NCI-H345 (cell line): ENCODE results near the gene ATG9A.

Experiments
- DNase-seq: peaks from one replicate; lab custom pipeline; 2025; lab: John Stamatoyannopoulos, UW

Gene ATG9A

DNA sequence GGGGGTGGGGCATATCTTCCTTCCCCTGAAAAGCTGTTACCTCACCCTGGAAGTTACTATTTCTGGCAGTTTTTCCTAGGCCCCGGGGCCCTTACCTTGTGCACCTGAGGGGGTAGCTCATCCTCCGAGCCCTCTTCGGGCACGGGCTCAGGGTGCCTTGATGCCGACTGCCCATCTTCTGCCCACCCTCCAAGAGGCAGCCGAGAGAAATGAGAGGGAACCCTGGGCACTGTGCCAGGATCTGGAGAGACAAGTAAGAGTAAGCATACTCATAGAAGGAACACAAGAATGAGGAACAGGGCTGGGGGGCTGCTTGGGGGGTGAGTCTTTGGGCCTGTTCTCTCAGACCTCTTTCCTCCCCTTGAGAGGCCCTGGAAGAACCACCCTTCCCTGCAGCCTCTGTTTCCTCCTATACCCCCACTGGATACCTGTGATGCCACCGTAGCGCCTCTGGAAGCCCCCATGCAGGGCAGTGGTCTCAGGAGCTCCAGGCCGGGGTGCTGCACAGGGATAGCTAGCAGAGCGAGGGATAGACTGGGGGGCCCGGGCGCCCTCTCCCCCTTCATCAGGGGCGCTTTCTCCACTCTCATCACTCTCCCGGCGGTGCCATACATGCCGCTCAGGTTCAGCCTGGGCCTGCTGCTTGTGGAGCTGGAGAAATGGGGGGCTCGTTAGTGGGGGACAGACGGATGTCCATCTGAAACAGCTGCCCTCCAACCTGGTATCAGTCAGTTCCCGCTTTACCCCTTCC, 8.6 kb downstream of the ATG9A start:
- no peak for DNase-seq

DNA sequence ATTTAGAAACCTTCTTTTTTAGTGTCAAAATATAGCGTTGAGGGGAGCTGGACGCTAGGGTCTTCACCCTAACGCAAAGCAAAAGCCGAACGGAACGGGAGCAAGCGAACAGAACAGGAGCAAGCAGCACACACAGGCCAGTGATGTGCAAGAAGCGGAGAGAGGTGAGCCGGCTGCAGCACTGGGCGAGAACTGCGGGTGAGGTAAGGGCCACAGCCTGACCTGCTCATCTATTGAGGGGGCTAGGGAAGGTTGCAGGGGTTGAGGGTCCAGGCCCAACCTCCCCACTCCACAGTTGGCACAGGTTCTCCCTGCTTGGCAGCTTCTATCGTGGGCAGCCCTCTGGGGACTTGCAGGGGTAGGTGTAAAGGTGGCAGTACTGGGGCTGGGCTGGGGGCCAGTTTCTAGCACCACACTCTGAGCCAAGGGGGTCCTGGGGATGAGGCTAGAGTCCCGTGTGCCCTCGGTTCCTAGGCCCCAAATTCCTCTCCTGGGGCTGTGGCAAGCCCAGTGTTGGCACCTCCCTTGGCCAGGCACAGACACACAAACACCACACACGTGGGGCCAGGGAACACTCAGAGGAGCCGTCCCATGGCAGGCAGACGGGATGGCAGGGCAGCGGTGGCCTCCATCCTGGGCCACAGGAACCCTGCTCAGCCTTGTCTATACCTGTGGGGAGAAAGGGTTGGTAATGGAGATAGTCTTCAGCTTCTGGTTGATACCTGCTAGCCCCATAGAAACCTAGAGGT, 9.5 kb downstream of the ATG9A start:
- no peak for DNase-seq

DNA sequence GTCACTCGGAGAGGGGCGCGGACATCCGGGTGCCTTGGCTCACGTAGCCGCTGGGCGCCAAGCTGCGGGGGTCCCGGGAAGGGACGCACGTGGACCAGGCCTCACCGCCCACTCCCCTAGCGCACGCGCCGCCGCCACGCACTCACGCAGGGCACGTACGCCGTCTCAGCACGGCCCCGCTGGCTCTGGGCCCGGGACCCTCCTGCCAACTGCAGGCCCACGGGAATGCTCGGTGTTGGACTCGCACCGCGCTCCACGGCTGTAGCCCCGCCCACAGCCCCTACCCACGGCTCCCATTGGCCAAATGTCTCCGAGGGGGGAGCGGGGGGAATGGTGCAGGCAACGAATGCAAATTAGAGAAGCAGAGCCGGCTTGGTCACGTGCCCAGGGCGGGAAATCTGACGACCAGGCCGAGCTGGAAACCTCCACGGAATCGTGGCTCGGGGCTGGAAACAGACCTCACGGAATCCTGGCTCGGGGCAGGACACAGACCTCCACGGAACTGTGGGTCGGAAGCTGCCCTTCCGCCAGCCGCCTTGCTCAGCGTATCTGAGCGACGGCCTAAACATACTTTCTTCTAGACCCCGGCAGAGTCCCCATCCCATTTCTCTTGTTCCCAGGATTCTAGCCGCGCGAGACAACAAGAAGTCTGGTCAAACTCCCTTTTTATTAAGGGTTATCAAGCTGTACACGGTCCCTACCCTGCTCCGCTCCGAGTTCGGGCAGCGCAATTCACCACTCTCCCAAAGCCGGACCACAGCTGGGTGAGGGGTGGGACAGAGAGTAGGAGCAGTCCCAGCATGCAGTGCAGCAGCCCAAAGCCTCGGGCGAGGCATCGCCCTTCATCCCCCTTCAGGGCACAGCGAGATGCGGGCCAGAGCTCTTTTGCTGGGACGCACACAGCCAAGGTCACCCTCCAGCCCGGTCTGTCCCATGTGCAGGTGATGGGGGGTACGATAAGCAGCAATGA, 10.4 kb downstream of the ATG9A start, which contains the start of gene ABCB6:
TSS of gene ABCB6 (minus strand) at position 227 of the 970 bp plus-strand sequence. CDS start 285 bp downstream, outside the sequence.
- DNase-seq: peak; percentile 96

DNA sequence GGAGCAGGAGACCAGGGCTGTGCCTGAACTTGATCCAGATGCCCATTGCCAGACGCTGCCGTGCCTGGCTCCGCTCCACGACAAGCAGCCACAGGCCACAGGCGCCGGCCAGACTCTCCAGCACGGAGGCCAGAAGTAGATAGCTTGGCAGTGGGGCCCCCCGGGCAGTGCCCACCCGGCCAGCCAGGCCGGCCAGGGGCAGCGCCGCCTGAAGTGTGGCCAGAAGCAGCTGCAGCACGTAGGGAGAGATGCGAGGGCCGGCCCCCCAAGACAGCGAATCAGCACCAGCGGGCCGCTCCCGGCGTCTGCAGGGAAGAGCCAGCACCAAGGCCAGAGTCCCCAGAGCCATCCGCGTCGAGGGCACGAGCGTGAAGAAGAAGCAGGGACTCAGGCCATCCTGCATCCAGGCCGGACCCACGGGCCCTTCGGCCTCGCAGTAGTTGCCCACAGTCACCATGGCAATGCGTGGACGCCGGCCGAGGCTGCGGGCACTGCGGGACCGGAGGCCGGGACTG, 11.2 kb downstream of the ATG9A start:
- peak; percentile 67 for DNase-seq

DNA sequence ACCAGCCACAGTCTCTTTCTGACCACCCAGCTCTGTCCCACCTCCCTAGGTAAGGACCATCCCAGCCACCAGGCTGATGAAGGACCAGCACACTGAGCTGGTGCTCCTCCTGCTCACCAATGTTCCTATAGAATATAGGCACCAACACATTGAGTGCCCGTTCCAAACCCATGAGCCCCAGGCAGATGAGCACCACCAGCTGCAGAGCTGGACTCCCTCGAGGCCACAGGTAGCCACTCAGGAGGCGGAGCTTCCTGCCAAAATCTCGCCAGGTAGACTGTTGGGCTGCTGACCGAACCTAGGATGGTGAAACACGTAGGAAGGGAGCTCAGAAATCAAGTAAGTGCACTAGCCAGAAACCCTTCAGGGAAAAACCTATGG, 12.9 kb downstream of the ATG9A start:
- no peak for DNase-seq

DNA sequence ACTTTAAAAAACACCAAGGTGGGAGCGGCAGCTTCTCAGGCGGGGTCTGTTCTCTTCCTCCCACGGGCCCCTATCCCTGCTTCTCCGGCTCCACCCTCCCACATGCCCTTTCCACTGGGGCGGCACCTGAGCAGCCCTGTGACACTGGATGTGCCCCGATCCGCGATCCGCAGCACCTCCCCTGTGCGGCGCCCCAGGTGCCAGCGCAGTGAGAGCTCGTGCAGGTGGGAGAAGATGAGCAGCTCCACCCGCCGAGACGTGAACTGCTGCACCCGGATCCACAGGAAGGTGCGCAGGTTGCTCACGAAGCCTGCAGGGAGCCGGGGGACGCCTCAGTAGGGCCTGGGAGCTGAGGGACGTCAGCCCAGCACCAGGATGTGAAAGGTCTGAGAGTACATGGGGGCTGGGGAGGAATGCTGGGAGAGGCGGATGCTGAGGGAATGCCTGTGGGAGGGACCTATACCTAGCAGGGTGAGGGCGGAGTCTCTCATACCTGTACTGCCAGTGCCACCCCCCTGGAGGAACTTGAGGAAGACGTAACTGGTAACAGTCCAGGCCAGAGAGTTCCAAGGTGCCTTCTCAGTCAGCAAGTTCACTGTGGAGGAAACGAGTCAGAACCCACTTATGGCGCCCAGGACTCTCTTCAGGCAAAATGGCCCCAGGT, 13.4 kb downstream of the ATG9A start:
- no peak for DNase-seq

DNA sequence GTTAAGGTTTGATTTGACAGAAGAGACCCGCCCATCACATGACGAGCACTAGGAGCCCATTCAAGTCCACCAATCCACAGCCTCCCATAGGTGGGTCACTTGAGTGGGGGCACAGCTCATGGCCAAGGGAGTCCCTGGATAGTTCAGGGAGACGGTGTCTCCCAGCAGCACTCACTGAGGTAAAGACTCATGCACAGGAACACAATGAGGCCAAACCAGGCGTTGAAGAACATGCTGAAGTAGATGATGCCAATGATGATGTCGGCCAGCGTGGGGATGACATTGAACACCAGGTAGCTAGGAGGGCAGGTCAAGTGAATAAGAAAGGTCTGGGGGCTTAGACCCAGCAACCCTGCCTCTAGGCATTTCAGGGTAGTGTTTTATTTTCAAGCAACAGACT, 14.7 kb downstream of the ATG9A start:
- DNase-seq: no peak

DNA sequence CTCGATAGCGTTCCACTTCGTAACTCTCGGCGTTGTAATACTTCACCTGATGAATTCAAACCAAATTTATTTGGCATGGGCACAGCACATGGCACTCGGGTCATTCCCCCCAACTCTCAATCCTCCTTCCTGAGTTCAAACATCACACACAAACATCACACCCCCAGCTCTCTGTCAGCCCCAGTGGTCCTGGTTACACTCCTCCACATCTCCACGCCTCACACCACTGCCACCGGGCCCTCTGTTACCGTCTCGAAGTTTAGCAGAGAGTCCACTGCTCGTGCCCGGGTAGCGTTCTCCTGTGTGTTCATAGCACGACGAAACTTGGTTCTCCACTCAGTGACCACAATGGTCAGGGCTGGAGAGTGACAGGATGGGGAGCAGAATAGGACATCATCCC, 15.3 kb downstream of the ATG9A start:
- DNase-seq: no peak

DNA sequence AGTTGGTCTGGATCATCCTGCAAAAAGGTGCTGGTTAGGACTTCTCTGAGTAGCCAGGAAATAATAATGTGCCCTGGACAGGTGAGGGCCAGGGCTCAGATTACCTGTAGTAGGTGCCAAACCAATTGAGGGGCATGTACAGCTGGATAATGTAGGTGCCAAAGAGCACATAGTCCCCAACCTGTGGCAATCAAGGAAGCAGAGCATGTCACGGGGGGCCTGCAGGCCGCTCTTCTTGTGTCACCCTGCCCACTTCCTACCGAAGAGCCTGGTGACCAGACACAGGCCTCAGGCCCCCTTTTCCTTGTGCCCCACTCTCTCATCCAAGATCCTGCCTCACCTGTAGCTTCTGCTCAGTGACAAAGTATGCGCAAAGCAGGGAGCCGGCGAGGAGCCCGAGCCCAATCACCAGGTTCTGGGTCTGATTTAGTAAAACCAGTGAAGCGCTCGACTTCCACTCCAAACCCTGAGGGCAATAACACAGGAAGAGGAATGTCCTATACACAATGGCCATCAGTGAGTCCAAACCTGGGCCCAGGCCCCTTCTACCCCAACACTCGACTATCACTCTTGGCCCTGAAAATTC, 15.9 kb downstream of the ATG9A start:
- DNase-seq: no peak

DNA sequence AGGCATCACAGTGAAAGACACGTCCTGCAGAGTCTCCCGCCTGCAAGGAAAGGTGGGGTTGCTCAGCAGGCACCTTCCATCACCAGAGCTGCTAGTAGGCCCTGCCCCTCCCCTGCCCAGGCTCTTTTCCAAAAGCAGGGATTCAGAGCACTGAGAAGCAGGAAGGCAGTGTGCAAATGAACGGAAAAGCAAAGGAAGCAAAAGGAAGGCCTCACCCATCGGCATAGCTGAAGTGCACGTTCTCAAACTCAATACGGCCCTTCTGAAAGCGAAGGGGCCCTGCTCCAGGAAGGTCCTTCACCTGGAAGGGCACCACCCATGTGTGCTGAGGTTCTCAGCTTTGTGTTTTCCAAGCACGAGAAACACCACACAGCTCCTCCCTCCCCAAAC, 16.4 kb downstream of the ATG9A start:
- DNase-seq: no peak

DNA sequence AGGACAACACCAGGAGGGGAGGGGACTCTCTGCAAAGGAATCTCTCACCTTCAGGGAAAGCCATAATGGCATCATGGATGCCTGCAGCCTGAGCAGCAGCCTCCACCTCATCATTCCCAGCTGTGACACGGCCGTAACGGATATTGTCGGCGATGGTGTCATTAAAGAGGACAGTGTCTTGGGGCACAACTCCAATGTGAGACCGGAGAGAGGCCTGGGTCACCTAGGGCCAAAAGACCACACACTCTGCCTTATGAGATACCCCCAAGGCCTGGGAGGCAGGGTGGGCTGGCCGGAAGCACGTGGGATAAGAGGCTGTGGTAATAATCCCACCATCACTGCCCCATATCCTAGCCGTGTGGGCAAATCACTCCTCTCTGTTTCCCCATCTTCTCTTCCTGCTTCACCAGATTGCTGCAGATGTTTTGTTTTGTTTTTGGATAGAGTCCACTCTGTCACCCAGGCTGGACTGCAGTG, 18.5 kb downstream of the ATG9A start:
- no peak for DNase-seq

DNA sequence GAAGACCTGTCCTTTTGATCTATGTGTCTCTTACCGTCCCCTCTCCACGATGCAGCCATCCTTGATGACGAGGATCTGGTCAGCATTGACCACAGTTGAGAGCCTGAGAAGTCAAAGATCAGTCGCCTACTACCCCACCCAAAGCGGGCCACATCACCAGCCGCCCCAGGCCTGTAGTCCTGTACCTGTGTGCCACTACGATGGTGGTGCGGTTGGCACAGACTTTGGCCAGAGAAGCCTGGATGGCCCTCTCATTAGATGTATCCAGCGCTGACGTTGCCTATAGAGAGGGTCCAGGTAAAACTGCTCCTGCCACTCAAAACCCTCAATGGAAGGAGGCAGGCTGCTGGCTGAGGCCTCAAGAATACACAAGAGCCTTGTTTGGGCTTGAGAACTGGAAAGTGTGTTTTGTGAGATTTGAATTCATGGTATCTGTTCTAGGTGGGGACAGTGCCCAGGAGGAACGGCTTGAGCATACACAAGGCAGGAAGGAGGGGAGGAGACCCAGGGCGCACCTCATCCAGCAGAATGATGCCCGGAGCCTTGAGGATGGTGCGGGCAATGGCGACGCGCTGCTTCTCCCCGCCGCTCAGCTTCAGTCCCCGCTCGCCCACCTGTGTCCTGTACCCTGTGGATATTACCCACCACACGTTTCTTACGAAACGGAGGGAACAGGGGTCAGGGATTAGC, 19.1 kb downstream of the ATG9A start:
- no peak for DNase-seq

DNA sequence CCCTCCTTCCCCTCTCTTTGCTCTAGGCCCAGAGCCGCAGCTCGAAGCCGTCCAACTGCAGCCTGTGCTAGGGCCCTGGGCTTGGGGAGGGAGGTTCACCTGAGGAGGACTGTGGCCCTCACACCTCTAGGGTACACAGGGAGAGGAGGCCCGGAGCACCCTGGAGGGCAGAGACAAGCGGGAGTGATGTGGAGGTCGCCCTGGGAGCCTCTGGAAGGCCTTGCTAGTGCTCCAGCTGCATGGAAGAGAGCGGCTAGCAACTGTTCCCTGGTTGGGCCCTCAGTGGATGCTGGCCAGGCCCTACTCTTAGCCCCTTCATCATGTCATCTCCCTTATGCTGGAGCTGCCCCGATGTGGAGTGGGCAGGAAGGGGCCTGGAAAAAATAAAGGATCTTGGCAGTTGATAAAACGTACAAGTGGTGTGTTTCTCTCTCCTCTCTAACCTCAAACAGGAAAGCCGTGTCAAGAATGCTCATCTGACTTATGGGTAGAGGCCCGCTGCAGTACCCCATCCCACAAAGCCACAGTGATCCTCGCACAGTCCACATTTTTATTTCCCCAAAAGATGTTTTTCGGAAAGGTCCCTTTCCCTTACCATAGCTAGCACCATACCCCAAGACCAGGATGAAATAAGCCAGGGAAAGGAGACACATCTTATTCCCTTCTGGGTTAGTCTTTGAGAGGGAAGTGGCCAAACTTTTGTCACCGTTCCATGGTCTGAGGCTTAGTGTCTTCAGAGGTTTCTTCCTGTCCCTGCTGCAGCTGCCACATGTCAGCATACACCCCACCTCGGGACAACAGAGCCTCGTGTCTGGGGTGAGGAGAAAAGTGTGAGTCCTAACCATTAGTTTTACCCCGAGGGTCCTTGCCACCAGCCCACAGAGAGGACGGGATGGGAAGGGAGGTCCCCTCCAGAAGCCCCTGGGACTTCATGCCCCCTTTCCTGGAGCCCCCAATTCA, 19.9 kb downstream of the ATG9A start:
- DNase-seq: no peak

DNA sequence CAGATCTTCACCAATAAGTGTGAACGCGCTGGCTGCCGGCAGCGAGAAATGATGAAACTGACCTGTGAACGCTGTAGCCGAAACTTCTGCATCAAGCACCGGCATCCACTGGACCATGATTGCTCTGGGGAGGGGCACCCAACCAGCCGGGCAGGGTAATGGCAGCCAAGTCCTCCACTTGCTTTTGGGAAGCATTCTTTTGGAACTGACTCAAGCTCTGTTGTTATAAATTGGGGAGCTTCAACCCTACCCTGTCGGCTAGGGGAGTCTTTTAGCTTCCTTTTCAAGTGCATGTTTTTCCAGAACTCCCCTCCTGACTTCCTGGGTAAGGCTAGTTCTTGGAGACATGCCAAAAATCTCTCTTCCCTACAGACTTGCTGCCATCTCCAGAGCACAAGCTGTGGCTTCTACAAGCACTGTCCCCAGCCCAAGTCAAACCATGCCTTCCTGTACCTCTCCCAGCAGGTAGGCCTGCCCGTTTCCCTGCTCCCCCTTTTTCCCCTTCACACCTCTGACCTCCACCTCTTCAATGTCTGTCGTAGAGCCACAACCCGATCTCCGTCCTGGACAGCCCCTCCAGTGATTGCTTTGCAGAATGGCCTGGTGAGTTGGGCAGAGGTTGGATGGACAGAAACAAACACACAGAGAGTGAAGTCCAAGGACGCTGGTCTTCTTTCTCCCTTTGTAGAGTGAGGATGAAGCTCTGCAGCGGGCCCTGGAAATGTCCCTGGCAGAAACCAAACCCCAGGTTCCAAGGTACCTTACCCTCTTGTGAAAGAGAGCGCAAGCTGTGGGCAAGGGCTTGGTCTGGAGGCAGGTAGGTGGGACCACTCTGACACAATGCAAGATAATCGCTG, 21.3 kb downstream of the ATG9A start:
- no peak for DNase-seq

DNA sequence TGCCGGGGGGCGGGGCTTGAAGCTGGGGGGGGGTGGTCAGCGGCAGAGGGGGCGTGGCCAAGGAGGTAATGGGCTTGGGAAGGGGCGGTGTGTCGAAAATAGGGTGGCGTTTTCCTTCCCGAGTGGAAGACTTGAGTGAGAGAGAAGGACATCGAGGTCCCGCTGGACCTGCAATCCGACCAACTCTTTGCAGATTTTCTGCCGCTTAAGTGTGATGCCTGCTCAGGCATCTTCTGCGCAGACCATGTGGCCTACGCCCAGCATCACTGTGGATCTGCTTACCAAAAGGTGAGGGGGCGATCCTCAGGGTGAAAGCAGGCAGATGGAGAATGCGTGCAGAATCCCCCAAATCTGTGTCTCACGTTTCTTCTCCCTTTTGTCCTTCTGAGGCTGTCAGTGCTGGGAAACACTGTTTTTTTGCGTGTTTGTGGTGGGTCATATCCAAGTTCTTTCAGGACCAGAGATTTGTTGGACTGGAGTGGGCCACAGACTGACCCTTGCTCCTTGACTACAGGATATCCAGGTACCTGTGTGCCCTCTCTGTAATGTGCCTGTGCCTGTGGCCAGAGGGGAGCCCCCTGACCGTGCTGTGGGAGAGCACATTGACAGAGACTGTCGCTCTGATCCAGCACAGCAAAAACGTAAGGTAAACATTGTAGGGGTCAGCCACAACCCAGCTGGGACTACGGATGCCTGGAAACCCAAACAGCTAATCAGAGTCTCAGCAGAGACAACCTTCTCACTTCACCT, 22.1 kb downstream of the ATG9A start:
- DNase-seq: no peak

DNA sequence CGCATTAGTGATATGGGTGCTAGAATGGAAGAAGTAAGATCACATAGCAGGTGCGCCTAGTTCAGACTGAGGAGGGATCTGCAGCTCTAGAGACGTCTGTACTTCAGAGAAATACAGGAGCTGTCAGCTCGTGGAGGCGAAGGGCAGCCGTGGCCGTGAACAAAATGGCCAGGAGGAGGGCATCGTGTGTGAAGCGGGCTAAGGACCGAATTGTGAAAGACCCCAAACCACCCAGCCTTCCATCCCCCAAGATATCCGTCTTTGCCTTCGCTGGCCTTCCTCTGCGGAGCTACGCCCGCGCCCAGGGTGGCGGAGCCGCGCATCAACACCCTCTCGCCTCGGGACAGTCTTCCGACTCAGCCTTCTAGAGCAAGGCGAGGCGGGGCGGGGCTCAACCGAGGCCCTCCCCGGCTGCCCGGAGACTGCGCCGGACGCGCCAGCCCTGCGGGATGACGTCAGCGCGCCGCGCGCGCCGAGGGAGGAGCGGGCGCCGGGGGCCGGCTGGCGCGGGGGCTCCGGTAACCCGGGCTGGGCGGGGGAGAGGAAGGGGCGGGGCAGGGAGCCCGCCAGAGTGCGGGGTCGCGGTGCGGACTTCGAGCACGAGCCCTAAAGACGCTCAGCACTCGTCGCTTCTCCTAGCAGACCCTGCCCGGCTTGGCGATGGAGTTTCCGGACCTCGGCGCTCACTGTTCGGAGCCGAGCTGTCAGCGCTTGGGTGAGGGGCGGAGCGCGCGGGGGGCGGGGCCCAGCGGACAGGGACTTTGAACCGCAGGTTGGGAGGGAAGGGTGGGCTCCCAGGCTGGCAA, 22.9 kb downstream of the ATG9A start, which contains the start of gene ZFAND2B:
TSS of gene ZFAND2B (plus strand) at position 455 of the 806 bp plus-strand sequence. CDS start at position 661, 206 bp downstream.
- DNase-seq: peak; percentile 95

DNA sequence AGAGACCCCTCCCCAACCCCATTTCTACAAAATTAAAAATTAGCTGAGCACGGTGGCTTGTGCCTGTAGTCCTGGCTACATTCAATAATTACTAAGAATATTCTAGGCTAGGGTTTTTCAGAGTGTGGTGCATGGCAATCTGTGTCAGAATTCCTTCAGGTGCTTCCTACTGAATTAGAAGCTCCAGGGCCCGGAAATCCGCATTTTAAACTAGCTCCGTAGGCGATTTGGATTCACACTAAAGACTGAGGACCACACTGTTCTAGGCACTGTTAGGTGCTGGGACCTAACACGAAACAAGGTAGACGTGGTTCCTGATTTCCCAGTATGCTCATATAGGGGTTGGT, 23.5 kb downstream of the ATG9A start:
- DNase-seq: no peak
